Measurements from ENCODE around the gene SLC30A7.

Gene SLC30A7

GRCh38 chr1:101025657-101026429, 130.0 kb downstream of the SLC30A7 start, which contains the start of gene DPH5:
Gene DPH5 (minus strand): TSS chr1:101025784. CDS start chr1:101025443, 341 bp downstream.
- DNase-seq (ENCODE audit: low read depth in 2 of 2): peak; percentile 72 to 75

- DNase-seq (ENCODE audit: low read depth in 2 of 2): no peak
Observed at GRCh38 chr1:101026430-101026788, 130.5 kb downstream of the SLC30A7 start.

- DNase-seq (ENCODE audit: low read depth in 2 of 2): no peak
Observed at GRCh38 chr1:101027194-101027772, 131.4 kb downstream of the SLC30A7 start.

GRCh38 chr1:101028466-101028865, 132.6 kb downstream of the SLC30A7 start:
- DNase-seq (ENCODE audit: low read depth in 2 of 2): no peak

GRCh38 chr1:101029184-101029583, 133.3 kb downstream of the SLC30A7 start:
- DNase-seq (ENCODE audit: low read depth in 2 of 2): no peak

- no peak for DNase-seq (ENCODE audit: low read depth in 2 of 2)
Observed at GRCh38 chr1:101030881-101031280, 135.0 kb downstream of the SLC30A7 start.
